ENCODE measurements around the gene LARP6. TPM values are rescaled to one million over a fixed set of nuclear protein-coding genes. Genes with fewer than 3 reads are reported as not detected.

The LARP6 gene
- total RNA-seq, 2 experiments from 2014 or later: not detected

GRCh38 chr15:70794596-70795310 is 59.2 kb downstream of the LARP6 start:
- DNase-seq (ENCODE audit: low spot score): no peak
- no peak overlapping the region for H3K4me2 ChIP-seq (ENCODE audit: low read length)
- CTCF ChIA-PET (ENCODE audit: unreplicated experiment): no interaction called here

DNA sequence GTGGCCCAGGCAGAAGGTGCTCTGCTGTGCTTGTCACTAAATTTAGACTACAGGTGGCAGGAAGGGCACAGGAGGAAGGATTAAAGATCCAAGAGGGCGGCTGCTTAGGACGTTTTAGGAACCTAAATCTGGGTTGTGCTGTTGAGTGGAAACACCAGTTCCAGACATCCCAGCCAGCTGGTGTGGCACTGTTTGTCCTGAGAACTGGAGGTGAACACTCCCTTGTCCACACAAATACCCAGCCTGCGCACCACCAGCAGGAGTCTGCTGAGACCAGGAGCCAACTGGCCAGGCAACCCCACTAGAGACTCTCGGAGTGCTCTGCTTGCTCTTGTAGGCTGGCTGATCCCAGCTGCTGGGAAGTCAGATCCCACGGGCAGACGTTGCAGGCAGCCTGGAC is 60.3 kb downstream of the LARP6 start:
- ChIA-PET POLR2A (no interaction called here), CTCF (ENCODE audit: unreplicated experiment) (no interaction called here)
- no peak for DNase-seq (ENCODE audit: low spot score)
- H2AFZ ChIP-seq (ENCODE audit: low read length): no peak overlapping the region
- intact Hi-C loops (cut with micrococcal nuclease; ENCODE audit: unreplicated experiment): no loop called here
- no peak overlapping the region for H3K4me3 ChIP-seq (ENCODE audit: low read depth, low read length, poor library complexity, severe bottlenecking)
- BruUV-seq (replicated peaks): no TSS peak
- no peaks in the 10 kb centered on the region for H3K9me2 ChIP-seq (ENCODE audit: insufficient read depth, low read length)
- H3K36me3 ChIP-seq (ENCODE audit: insufficient read depth, low read length): no peaks in the 10 kb centered on the region
- no peaks in the 10 kb centered on the region for H3K4me1 ChIP-seq (ENCODE audit: insufficient read depth, low read length, poor library complexity, severe bottlenecking)
- no peak overlapping the region for H3K27ac ChIP-seq (ENCODE audit: low read depth, low read length, poor library complexity, severe bottlenecking)
- no peaks in the 10 kb centered on the region for H3K9me3 ChIP-seq (ENCODE audit: low read length)
- no peak overlapping the region for H3K4me2 ChIP-seq (ENCODE audit: low read length)
- no peaks in the 10 kb centered on the region for H4K20me1 ChIP-seq (ENCODE audit: insufficient read depth, low read length)
- no peak for TF ChIP-seq EZH2phosphoT487 (IDR thresholded peaks at IDR 0.05; ENCODE audit: borderline replicate concordance, low read depth, low read length)
- TF ChIP-seq, protein P1, sequence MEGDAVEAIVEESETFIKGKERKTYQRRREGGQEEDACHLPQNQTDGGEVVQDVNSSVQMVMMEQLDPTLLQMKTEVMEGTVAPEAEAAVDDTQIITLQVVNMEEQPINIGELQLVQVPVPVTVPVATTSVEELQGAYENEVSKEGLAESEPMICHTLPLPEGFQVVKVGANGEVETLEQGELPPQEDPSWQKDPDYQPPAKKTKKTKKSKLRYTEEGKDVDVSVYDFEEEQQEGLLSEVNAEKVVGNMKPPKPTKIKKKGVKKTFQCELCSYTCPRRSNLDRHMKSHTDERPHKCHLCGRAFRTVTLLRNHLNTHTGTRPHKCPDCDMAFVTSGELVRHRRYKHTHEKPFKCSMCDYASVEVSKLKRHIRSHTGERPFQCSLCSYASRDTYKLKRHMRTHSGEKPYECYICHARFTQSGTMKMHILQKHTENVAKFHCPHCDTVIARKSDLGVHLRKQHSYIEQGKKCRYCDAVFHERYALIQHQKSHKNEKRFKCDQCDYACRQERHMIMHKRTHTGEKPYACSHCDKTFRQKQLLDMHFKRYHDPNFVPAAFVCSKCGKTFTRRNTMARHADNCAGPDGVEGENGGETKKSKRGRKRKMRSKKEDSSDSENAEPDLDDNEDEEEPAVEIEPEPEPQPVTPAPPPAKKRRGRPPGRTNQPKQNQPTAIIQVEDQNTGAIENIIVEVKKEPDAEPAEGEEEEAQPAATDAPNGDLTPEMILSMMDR (conservative IDR thresholded peaks at IDR 0.05; ENCODE audit: low read length): no peak
- H3K79me2 ChIP-seq (ENCODE audit: insufficient read depth, low read depth, low read length): no peaks in the 10 kb centered on the region

More at GRCh38 chr15:70794596-70795310, 59.2 kb downstream of the LARP6 start:
- POLR2A ChIA-PET: no interaction called here
- BruUV-seq (replicated peaks): no TSS peak
- intact Hi-C loops (cut with micrococcal nuclease; ENCODE audit: unreplicated experiment): no loop called here
- Histone ChIP-seq H3K9me2 (ENCODE audit: insufficient read depth, low read length) (no peaks in the 10 kb centered on the region), H3K4me1 (ENCODE audit: insufficient read depth, low read length, poor library complexity, severe bottlenecking) (no peaks in the 10 kb centered on the region), H3K79me2 (ENCODE audit: insufficient read depth, low read depth, low read length) (no peaks in the 10 kb centered on the region), H3K9me3 (ENCODE audit: low read length) (no peaks in the 10 kb centered on the region), H3K36me3 (ENCODE audit: insufficient read depth, low read length) (no peaks in the 10 kb centered on the region), H3K27ac (ENCODE audit: low read depth, low read length, poor library complexity, severe bottlenecking) (no peak overlapping the region), H3K4me3 (ENCODE audit: low read depth, low read length, poor library complexity, severe bottlenecking) (no peak overlapping the region), H2AFZ (ENCODE audit: low read length) (no peak overlapping the region), H4K20me1 (ENCODE audit: insufficient read depth, low read length) (no peaks in the 10 kb centered on the region)
- TF ChIP-seq, protein P1 (conservative IDR thresholded peaks at IDR 0.05; ENCODE audit: low read length): no peak
- no peak for TF ChIP-seq EZH2phosphoT487 (IDR thresholded peaks at IDR 0.05; ENCODE audit: borderline replicate concordance, low read depth, low read length)

GRCh38 chr15:70792171-70792573 is 61.8 kb downstream of the LARP6 start:
- H3K79me2 ChIP-seq (ENCODE audit: insufficient read depth, low read depth, low read length): no peaks in the 10 kb centered on the region

More at GRCh38 chr15:70792171-70792573, 61.8 kb downstream of the LARP6 start:
- Histone ChIP-seq H3K4me3 (ENCODE audit: low read depth, low read length, poor library complexity, severe bottlenecking) (no peak overlapping the region), H3K9me3 (ENCODE audit: low read length) (no peaks in the 10 kb centered on the region), H3K4me2 (ENCODE audit: low read length) (no peak overlapping the region), H4K20me1 (ENCODE audit: insufficient read depth, low read length) (no peaks in the 10 kb centered on the region), H3K27ac (ENCODE audit: low read depth, low read length, poor library complexity, severe bottlenecking) (no peak overlapping the region), H2AFZ (ENCODE audit: low read length) (no peak overlapping the region), H3K4me1 (ENCODE audit: insufficient read depth, low read length, poor library complexity, severe bottlenecking) (no peaks in the 10 kb centered on the region), H3K9me2 (ENCODE audit: insufficient read depth, low read length) (no peaks in the 10 kb centered on the region), H3K36me3 (ENCODE audit: insufficient read depth, low read length) (no peaks in the 10 kb centered on the region)
- no peak for DNase-seq (ENCODE audit: low spot score)
- no TSS peak for BruUV-seq (replicated peaks)
- ChIA-PET CTCF (ENCODE audit: unreplicated experiment) (no interaction called here), POLR2A (no interaction called here)
- no peak for TF ChIP-seq EZH2phosphoT487 (IDR thresholded peaks at IDR 0.05; ENCODE audit: borderline replicate concordance, low read depth, low read length)
- TF ChIP-seq, protein P1 (conservative IDR thresholded peaks at IDR 0.05; ENCODE audit: low read length): no peak
- intact Hi-C loops (cut with micrococcal nuclease; ENCODE audit: unreplicated experiment): no loop called here
